ENCODE measurements around the gene RAB7B. TPM values are rescaled to one million over a fixed set of nuclear protein-coding genes. Genes with fewer than 3 reads are reported as not detected.
A peak's percentile ranks its signal among the peaks of the same experiment; 100 is the strongest.

Gene RAB7B
- total RNA-seq, 1 experiment from 2014 or later: 0.22 TPM

DNA sequence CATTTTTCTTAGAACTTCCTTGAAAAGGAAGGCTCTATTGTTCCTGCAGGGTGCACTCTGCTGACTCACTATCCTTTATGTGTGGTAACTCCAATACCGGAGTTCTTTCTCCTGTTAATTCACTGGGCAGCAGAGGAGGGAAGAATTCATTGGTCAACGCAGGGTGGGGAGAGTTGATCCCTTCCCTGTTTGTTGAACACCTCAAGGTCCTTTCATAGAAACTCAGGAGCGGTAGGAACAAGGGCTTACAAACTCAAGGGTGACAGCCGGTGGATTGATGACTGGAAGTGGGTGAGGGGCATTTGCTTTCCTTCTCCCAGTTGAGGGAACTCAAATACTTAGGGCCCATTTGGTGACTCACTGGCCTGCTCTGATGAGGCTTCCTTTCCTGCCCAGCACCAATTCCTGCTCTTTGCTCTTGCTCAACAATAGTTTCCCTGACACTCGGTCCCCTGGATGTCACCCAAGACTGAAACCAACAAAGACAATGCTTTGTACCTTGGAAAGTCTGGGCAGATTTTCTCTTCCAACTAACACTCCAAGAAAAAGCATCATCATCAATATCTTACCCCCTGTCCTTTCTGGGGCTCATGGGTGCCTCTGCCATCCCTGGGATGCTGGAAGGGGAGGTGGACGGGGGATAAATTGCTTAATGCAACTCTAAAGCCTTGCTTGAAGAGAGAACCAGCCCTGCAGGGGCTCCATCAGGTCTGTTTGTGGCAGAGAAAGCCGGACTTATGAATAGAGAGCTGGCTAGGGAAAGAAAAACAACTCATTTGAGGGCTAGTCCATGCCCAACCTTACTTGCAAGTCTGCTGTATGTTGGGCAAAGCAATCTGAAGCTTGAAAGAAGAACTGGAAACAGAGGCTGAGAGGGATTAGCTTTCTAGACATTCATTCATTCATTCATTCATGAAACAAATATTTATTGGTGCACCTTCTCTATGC lies 69.2 kb downstream of the RAB7B start:
- Histone ChIP-seq H3K27me3 (ENCODE audit: insufficient read depth, low read length) (no peaks in the 10 kb centered on the region), H3K4me3 (replicated peaks in 1 of 2; ENCODE audit: low read depth in 1 of 2, low read length in 2 of 2) (no peak overlapping the region), H3K4me2 (ENCODE audit: low read length) (peak overlapping the region; percentile 33), H3K9me2 (ENCODE audit: insufficient read depth) (no peaks in the 10 kb centered on the region), H3K9ac (ENCODE audit: low read length) (no peak overlapping the region), H2AFZ (ENCODE audit: low read depth, low read length, poor library complexity, severe bottlenecking) (no peak overlapping the region), H3K27ac (ENCODE audit: low read depth, low read length) (no peak overlapping the region), H3K79me2 (ENCODE audit: insufficient read depth, low read length) (no peaks in the 10 kb centered on the region), H4K20me1 (ENCODE audit: insufficient read depth) (no peaks in the 10 kb centered on the region), H3K9me3 (ENCODE audit: control insufficient read depth in 1 of 2, insufficient read depth in 1 of 2, low read depth in 1 of 2, low read length in 2 of 2) (no peaks in the 10 kb centered on the region), H3K36me3 (ENCODE audit: control insufficient read depth in 1 of 2, insufficient read depth in 2 of 2, low read length in 2 of 2) (no peaks in the 10 kb centered on the region), H3K4me1 (ENCODE audit: control insufficient read depth in 1 of 2, insufficient read depth in 2 of 2, low read length in 2 of 2) (peaks cover 4 to 25% of the 10 kb centered on the region in 2 experiments; a peak in 2 of 4 replicates)
- ChIA-PET CTCF (no interaction called here), POLR2A (no interaction called here), RAD21 (ENCODE audit: low non-redundant PET in 1 of 2, low total read pairs in 2 of 2, uncharacterized antibody in 2 of 2, unreplicated experiment in 2 of 2) (no interaction called here)
- intact Hi-C loops (cut with micrococcal nuclease): no loop called here
- DNase-seq (ENCODE audit: low read depth, low spot score) (no peak), ATAC-seq (peak; percentile 46; the same call in 1 of the 2 replicates)
- TF ChIP-seq SP1 (IDR thresholded peaks at IDR 0.05; ENCODE audit: low read depth): no peak
- TF ChIP-seq CTCF (IDR thresholded peaks at IDR 0.05 in 2 of 3, conservative IDR thresholded peaks at IDR 0.05 in 1 of 3; ENCODE audit: borderline replicate concordance in 1 of 3, insufficient read depth in 1 of 3, low read depth in 2 of 3, low read length in 2 of 3): no peak
- no peak for TF ChIP-seq JUND (IDR thresholded peaks at IDR 0.05)
- TF ChIP-seq, protein P1, sequence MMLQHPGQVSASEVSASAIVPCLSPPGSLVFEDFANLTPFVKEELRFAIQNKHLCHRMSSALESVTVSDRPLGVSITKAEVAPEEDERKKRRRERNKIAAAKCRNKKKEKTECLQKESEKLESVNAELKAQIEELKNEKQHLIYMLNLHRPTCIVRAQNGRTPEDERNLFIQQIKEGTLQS (IDR thresholded peaks at IDR 0.05): no peak
- TF ChIP-seq SIN3A (IDR thresholded peaks at IDR 0.05; ENCODE audit: low read depth): no peak
- BruUV-seq (replicated peaks): no TSS peak

DNA sequence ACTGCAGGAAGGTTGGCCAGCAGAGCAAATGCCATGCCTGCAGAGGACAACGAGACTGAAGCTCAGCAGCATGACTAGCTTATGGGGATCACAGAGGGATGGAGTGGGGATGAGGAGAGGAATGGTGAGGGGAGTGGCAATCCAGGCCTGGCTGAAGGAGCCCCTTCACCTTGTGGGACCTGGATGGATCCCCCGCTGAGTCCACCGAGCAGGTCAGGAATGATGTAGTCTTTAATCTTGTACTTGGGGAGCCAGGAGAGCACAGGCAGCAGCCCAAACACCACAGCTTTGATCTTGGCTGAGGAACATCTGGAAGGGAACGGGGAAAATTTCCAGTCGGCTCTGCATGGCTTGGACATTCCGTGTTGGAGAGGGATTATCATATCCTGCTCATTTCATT lies 70.4 kb downstream of the RAB7B start:
- Histone ChIP-seq H3K4me3 (replicated peaks in 1 of 2; ENCODE audit: low read depth in 1 of 2, low read length in 2 of 2) (no peak overlapping the region), H3K9ac (ENCODE audit: low read length) (no peak overlapping the region), H3K9me3 (ENCODE audit: control insufficient read depth in 1 of 2, insufficient read depth in 1 of 2, low read depth in 1 of 2, low read length in 2 of 2) (no peaks in the 10 kb centered on the region), H3K27ac (ENCODE audit: low read depth, low read length) (no peak overlapping the region), H3K4me2 (ENCODE audit: low read length) (no peak overlapping the region), H4K20me1 (ENCODE audit: insufficient read depth) (no peaks in the 10 kb centered on the region), H3K27me3 (ENCODE audit: insufficient read depth, low read length) (no peaks in the 10 kb centered on the region), H2AFZ (ENCODE audit: low read depth, low read length, poor library complexity, severe bottlenecking) (no peak overlapping the region), H3K9me2 (ENCODE audit: insufficient read depth) (no peaks in the 10 kb centered on the region), H3K36me3 (ENCODE audit: control insufficient read depth in 1 of 2, insufficient read depth in 2 of 2, low read length in 2 of 2) (no peaks in the 10 kb centered on the region), H3K79me2 (ENCODE audit: insufficient read depth, low read length) (no peaks in the 10 kb centered on the region), H3K4me1 (ENCODE audit: control insufficient read depth in 1 of 2, insufficient read depth in 2 of 2, low read length in 2 of 2) (peaks cover 4 to 25% of the 10 kb centered on the region in 2 experiments; a peak in 2 of 4 replicates)
- intact Hi-C loops (cut with micrococcal nuclease): no loop called here
- ChIA-PET RAD21 (ENCODE audit: low non-redundant PET in 1 of 2, low total read pairs in 2 of 2, uncharacterized antibody in 2 of 2, unreplicated experiment in 2 of 2) (no interaction called here), CTCF (interaction anchor here (2.0 kb wide), 1 partner anchor 14 kb away, joined by 5 read pairs; no protein-coding TSS in a partner anchor), POLR2A (no interaction called here)
- no peak for DNase-seq (ENCODE audit: low read depth, low spot score)
- no peak for ATAC-seq
- TF ChIP-seq ZFX (IDR thresholded peaks at IDR 0.05) (no peak), EGR1 (IDR thresholded peaks at IDR 0.05; ENCODE audit: low read depth) (no peak), EZH2phosphoT487 (IDR thresholded peaks at IDR 0.05; ENCODE audit: borderline replicate concordance) (no peak), YY1 (IDR thresholded peaks at IDR 0.05; ENCODE audit: extremely low read depth, insufficient replicate concordance, low read depth, low read length) (no peak), SRF (IDR thresholded peaks at IDR 0.05; ENCODE audit: low read depth) (no peak), CBX3 (IDR thresholded peaks at IDR 0.05; ENCODE audit: low read depth) (no peak), RAD21 (IDR thresholded peaks at IDR 0.05; ENCODE audit: low read depth) (no peak), CTCF (IDR thresholded peaks at IDR 0.05 in 2 of 3, conservative IDR thresholded peaks at IDR 0.05 in 1 of 3; ENCODE audit: borderline replicate concordance in 1 of 3, insufficient read depth in 1 of 3, low read depth in 2 of 3, low read length in 2 of 3) (no peak), CEBPB (IDR thresholded peaks at IDR 0.05; ENCODE audit: low read depth) (no peak), FOSL1 (IDR thresholded peaks at IDR 0.05; ENCODE audit: low read depth) (no peak)
- no TSS peak for BruUV-seq (replicated peaks)
